Measurements from ENCODE around the gene LITAF. TPM values are rescaled to one million over a fixed set of nuclear protein-coding genes. Genes with fewer than 3 reads are reported as not detected.
"Not testable (repeated sequence)": the region's sequence is repeated elsewhere in the genome, so short reads cannot be mapped to it uniquely, and the experiment has no call there.

LITAF gene
- total and polyA plus RNA-seq, 4 donors = 40.7 to 86.3 (median 59.3) TPM

DNA sequence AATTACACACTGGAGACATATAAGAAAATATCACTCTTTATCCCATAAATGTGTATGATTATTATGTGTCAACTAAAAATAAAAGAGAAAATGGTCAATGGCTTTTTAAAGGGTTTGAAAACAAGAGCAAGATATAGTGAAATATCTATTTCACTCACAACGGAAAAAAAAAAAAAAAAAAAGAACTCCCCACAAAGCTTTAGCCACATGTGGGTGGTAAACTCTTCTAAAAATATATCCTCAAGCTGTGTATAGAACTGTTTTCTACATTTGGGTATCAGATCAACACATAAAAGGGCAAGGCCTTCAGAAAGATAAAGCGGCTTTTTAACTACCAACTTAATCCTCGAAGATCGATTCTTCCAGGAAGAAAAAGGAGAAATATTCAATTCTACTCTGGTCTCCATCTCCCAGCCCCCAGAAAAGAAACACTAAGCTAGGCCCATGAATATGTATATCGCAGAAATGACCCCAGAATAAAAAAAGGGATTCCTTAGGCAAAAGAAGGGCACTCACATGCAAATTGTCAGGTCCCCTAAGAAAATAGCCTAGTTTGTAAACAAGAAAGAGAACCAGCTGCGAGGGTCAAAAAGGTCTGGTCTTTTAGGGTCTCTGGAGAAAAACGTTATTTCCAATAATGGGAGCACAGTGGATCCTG lies 4.4 kb downstream of the LITAF start:
- no peak overlapping the region for H3K27ac ChIP-seq (ENCODE audit: low read depth, low read length)
- no CpG with 5 or more reads among the region's 7 CpGs for WGBS (ENCODE audit: insufficient coverage)
- no peak for DNase-seq (ENCODE audit: low read depth in 4 of 6, low spot score in 6 of 6)

DNA sequence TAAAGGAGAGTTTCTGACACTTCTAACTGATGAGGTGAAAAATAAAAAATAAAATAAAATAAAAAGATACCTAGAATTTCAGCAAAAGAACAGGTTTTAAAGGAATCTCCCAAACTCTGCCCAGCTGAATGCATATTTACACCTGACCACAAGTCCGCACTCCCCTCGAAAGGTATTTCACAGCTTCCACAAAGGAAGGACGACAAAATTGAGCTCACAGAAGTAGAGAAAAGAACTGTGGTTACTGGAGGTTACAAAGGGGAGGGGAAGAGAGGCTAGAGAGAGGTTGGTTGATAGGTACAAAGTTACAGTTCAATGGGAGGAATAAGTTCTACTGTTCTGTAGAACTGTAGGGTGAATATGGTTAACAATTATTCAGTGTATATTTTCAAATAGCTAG lies 5.0 kb downstream of the LITAF start:
- no peaks in the 10 kb centered on the region for H3K9me3 ChIP-seq (ENCODE audit: control insufficient read depth, insufficient read depth, low read length)
- no peaks in the 10 kb centered on the region for H3K36me3 ChIP-seq (ENCODE audit: control insufficient read depth, insufficient read depth, low read length)
- H3K4me3 ChIP-seq (ENCODE audit: low read depth, low read length) = no peak overlapping the region
- peaks cover 9% of the 10 kb centered on the region for H3K4me1 ChIP-seq (ENCODE audit: control insufficient read depth, insufficient read depth, low read length)
- peaks cover 3% of the 10 kb centered on the region for H3K27me3 ChIP-seq (ENCODE audit: control insufficient read depth, insufficient read depth, low read length)
- no peak for DNase-seq (ENCODE audit: low read depth in 4 of 6, low spot score in 6 of 6)
- H3K27ac ChIP-seq (ENCODE audit: low read depth, low read length) = no peak overlapping the region
- WGBS (ENCODE audit: insufficient coverage) = 89% methylated on average over 1 of the region's 3 CpGs

More for the DNA sequence above, 4.4 kb downstream of the LITAF start:
- Histone ChIP-seq H3K27me3 (ENCODE audit: control insufficient read depth, insufficient read depth, low read length) (peaks cover 3% of the 10 kb centered on the region), H3K9me3 (ENCODE audit: control insufficient read depth, insufficient read depth, low read length) (no peaks in the 10 kb centered on the region), H3K4me3 (ENCODE audit: low read depth, low read length) (no peak overlapping the region), H3K36me3 (ENCODE audit: control insufficient read depth, insufficient read depth, low read length) (no peaks in the 10 kb centered on the region), H3K4me1 (ENCODE audit: control insufficient read depth, insufficient read depth, low read length) (peaks cover 13% of the 10 kb centered on the region)

DNA sequence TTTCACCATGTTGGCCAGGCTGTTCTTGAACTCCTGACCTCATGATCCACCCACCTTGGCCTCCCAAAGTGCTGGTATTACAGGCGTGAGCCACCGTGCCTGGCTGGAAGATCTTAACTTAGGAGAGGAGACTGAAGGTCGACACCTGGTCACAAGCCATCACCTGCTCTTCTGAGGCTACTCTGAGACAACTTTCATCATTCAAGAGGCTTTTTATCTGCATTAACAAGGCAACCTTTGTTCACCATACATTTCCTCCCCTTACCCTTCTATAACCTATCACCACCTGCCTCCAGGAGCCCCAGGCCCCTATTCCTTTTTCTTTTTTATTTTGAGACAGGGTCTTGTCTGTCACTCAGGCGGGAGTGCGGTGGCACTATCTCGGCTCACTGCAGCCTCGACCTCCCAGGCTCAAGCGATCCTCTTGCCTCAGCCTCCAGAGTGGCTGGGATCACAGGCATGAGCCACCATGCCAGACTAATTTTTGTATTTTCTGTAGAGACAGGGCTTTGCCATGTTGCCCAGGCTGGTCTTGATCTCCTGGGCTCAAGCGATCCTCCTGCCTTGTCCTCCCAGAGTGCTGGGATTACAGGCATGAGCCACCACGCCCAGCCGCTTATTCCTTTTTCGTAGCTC lies 6.2 kb downstream of the LITAF start:
- no peak for DNase-seq (ENCODE audit: low read depth in 4 of 6, low spot score in 6 of 6)
- Histone ChIP-seq H3K9me3 (ENCODE audit: control insufficient read depth, insufficient read depth, low read length) (no peaks in the 10 kb centered on the region), H3K36me3 (ENCODE audit: control insufficient read depth, insufficient read depth, low read length) (no peaks in the 10 kb centered on the region), H3K4me1 (ENCODE audit: control insufficient read depth, insufficient read depth, low read length) (peaks cover 2% of the 10 kb centered on the region), H3K27me3 (ENCODE audit: control insufficient read depth, insufficient read depth, low read length) (no peaks in the 10 kb centered on the region), H3K27ac (ENCODE audit: low read depth, low read length) (no peak overlapping the region), H3K4me3 (ENCODE audit: low read depth, low read length) (no peak overlapping the region)
- WGBS (ENCODE audit: insufficient coverage) = 99% methylated on average over 8 of the region's 12 CpGs

DNA sequence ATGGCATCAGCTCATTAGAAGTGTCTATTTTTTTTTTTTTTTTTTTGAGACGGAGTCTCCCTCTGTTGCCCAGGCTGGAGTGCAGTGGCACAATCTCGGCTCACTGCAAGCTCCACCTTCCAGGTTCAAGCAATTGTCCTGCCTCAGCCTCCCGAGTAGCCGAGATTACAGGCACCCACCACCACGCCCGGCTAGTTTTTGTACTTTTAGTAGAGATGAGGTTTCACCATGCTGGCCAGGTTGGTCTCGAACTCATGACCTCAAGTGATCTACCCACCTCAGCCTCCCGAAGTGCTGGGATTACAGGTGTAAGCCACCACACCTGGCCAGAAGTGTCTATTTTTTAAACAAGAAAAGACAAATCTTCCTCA lies 9.4 kb downstream of the LITAF start:
- not testable (repeated sequence) for H3K4me1 ChIP-seq (ENCODE audit: control insufficient read depth, insufficient read depth, low read length); H3K9me3 ChIP-seq (ENCODE audit: control insufficient read depth, insufficient read depth, low read length); DNase-seq (ENCODE audit: low read depth in 4 of 6, low spot score in 6 of 6); H3K27ac ChIP-seq (ENCODE audit: low read depth, low read length); H3K4me3 ChIP-seq (ENCODE audit: low read depth, low read length); H3K27me3 ChIP-seq (ENCODE audit: control insufficient read depth, insufficient read depth, low read length); H3K36me3 ChIP-seq (ENCODE audit: control insufficient read depth, insufficient read depth, low read length)
- no CpG with 5 or more reads among the region's 8 CpGs for WGBS (ENCODE audit: insufficient coverage)

DNA sequence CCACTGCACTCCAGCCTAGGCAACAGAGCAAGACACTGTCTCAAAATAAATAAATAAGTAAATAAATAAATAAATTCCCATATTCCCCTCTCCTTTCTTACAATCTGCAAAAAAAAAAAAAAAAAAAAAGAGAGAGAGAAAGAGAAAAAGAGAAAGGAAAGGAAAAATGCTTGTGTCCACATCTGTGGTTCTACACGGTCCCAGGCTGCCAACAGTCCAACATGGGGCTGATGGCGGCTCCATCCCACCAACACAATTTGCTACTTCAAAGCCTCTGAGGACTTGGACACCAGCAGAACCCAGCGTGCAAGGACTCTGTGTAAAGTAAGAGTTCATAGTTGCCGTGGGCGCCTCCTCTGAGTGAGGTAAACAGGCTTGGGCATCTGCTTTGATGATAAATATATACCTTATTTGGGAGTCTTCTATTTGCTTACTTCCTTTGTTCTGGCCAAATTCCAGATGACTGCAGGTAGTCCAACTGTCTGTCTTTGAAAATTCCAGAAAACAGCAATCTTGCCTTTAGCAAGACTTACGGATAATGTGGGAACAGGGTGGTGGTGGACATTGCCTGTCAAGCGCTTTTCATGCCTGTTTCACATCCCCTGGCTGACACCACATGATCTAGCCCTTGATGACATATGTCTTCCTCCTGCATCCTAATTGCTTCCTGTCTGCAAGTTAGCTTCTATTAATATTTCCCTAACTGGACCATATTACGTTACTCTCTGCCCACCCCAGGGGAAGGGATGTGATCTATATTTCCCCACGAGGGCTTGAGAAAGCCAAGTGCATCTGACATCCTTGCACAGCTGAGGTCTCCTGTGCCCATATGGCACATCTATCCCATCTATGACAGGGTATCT lies 10.1 kb downstream of the LITAF start:
- no peak overlapping the region for H3K4me3 ChIP-seq (ENCODE audit: low read depth, low read length)
- 100% methylated on average over 1 of the region's 9 CpGs for WGBS (ENCODE audit: insufficient coverage)
- no peaks in the 10 kb centered on the region for H3K27me3 ChIP-seq (ENCODE audit: control insufficient read depth, insufficient read depth, low read length)
- H3K27ac ChIP-seq (ENCODE audit: low read depth, low read length) = no peak overlapping the region
- no peak for DNase-seq (ENCODE audit: low read depth in 4 of 6, low spot score in 6 of 6)
- no peaks in the 10 kb centered on the region for H3K36me3 ChIP-seq (ENCODE audit: control insufficient read depth, insufficient read depth, low read length)
- peaks cover 8% of the 10 kb centered on the region for H3K4me1 ChIP-seq (ENCODE audit: control insufficient read depth, insufficient read depth, low read length)
- no peaks in the 10 kb centered on the region for H3K9me3 ChIP-seq (ENCODE audit: control insufficient read depth, insufficient read depth, low read length)

DNA sequence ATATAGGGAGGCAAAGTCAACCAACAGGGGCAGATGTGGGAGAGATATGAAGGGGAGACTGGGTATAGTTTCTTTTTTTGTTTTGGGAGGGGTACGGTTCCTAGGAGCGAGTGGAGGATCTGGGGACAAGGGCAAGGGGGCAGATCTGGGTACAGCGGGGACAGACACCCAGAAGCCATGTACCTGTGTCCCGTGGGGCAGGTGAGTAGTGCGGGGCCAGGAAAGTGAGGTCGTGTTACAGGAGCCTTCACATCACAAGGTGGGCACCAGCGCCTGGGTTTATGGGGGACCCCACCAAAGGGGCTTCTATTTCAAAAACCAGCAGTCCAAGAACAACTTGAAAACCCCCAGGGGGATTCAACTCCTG lies 11.5 kb downstream of the LITAF start:
- Histone ChIP-seq H3K36me3 (ENCODE audit: control insufficient read depth, insufficient read depth, low read length) (no peaks in the 10 kb centered on the region), H3K9me3 (ENCODE audit: control insufficient read depth, insufficient read depth, low read length) (no peaks in the 10 kb centered on the region), H3K4me1 (ENCODE audit: control insufficient read depth, insufficient read depth, low read length) (peaks cover 17% of the 10 kb centered on the region), H3K27ac (ENCODE audit: low read depth, low read length) (no peak overlapping the region), H3K4me3 (ENCODE audit: low read depth, low read length) (no peak overlapping the region), H3K27me3 (ENCODE audit: control insufficient read depth, insufficient read depth, low read length) (no peaks in the 10 kb centered on the region)
- WGBS (ENCODE audit: insufficient coverage) = 88% methylated on average over 6 of the region's 7 CpGs
- DNase-seq (ENCODE audit: low read depth in 4 of 6, low spot score in 6 of 6) = no peak

DNA sequence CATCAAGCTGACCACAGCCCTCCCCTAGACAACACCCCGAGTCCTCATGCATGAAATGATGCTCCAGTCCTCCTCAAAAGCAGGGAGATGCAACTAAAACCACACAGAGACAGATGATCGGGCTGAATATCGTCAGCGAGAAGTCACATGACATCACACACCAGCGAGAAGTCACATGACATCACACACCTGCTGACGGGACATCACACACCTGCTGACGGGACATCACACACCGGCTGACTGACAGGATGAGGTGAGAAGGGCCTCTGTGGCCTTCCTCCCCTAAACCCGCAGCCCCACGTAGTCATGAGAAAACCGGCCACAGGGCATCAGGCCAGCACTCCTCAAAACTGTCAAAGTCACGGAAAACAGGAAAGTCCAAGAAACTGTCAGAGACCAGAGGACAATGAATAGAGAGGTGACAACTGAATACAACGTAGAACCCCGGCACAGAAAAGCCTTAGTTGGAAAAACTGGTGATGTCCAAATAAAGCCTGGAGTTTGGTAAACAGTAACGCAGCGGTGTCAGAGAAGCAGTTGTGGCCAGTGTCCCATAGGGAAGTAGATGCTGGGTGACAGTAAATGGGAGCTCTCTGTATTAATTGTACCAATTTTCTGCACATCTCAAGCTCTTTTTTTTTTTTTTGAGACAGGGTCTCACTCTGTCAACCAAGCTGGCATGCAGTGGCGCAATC lies 14.3 kb downstream of the LITAF start:
- H3K4me1 ChIP-seq (ENCODE audit: control insufficient read depth, insufficient read depth, low read length) = peaks cover 17% of the 10 kb centered on the region
- no peak overlapping the region for H3K4me3 ChIP-seq (ENCODE audit: low read depth, low read length)
- no peak for DNase-seq (ENCODE audit: low read depth in 4 of 6, low spot score in 6 of 6)
- H3K36me3 ChIP-seq (ENCODE audit: control insufficient read depth, insufficient read depth, low read length) = no peaks in the 10 kb centered on the region
- H3K27me3 ChIP-seq (ENCODE audit: control insufficient read depth, insufficient read depth, low read length) = no peaks in the 10 kb centered on the region
- no peak overlapping the region for H3K27ac ChIP-seq (ENCODE audit: low read depth, low read length)
- H3K9me3 ChIP-seq (ENCODE audit: control insufficient read depth, insufficient read depth, low read length) = no peaks in the 10 kb centered on the region
- WGBS (ENCODE audit: insufficient coverage) = 59% methylated on average over 11 of the region's 17 CpGs

DNA sequence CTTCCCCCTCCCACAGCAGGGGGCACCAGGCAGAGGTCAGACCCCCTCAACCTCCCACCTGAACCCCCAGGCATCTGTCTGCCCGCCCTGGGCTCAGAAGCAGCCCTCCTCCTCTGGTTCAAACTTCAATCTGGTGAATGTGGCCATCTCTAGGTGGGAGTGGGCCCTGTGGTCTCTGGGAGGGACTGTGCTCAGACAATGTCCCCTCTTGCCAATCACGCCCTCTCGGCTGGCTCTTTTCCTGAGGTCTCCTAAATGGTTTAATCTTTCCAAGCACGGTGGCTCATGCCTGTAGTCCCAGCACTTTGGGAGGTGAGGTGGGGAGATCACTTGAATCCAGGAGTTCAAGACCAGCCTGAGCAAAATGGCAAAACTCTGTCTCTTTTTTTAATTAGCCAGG lies 15.2 kb downstream of the LITAF start:
- H3K4me3 ChIP-seq (ENCODE audit: low read depth, low read length) = no peak overlapping the region
- H3K36me3 ChIP-seq (ENCODE audit: control insufficient read depth, insufficient read depth, low read length) = no peaks in the 10 kb centered on the region
- peaks cover 17% of the 10 kb centered on the region for H3K4me1 ChIP-seq (ENCODE audit: control insufficient read depth, insufficient read depth, low read length)
- no peaks in the 10 kb centered on the region for H3K27me3 ChIP-seq (ENCODE audit: control insufficient read depth, insufficient read depth, low read length)
- no peak overlapping the region for H3K27ac ChIP-seq (ENCODE audit: low read depth, low read length)
- no peaks in the 10 kb centered on the region for H3K9me3 ChIP-seq (ENCODE audit: control insufficient read depth, insufficient read depth, low read length)
- no peak for DNase-seq (ENCODE audit: low read depth in 4 of 6, low spot score in 6 of 6)
- WGBS (ENCODE audit: insufficient coverage) = 57% methylated on average over 3 of the region's 4 CpGs

DNA sequence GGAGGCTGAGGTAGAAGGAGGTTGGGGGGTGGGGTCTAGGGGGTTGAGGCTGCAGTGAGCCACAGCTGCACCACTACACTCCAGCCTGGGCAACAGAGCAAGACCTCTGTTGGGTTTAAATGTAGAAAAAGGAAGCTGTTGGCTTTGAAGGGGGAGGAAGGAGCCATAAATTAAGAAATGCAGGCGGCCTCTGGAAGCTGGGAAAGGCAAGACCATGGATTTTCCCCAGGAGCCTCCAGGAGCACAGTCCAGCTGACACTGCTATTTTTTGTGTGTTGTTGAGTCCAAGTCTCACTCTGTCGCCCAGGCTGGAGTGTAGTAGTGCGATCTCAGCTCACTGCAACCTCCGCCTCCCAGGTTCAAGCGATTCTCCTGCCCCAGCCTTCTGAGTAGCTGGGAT lies 15.9 kb downstream of the LITAF start:
- peaks cover 17% of the 10 kb centered on the region for H3K4me1 ChIP-seq (ENCODE audit: control insufficient read depth, insufficient read depth, low read length)
- WGBS (ENCODE audit: insufficient coverage) = 79% methylated on average over 4 of the region's 5 CpGs
- no peaks in the 10 kb centered on the region for H3K27me3 ChIP-seq (ENCODE audit: control insufficient read depth, insufficient read depth, low read length)
- no peak overlapping the region for H3K4me3 ChIP-seq (ENCODE audit: low read depth, low read length)
- DNase-seq (ENCODE audit: low read depth in 4 of 6, low spot score in 6 of 6) = no peak
- no peak overlapping the region for H3K27ac ChIP-seq (ENCODE audit: low read depth, low read length)
- H3K36me3 ChIP-seq (ENCODE audit: control insufficient read depth, insufficient read depth, low read length) = no peaks in the 10 kb centered on the region
- no peaks in the 10 kb centered on the region for H3K9me3 ChIP-seq (ENCODE audit: control insufficient read depth, insufficient read depth, low read length)

Measured in spinal cord (tissue), 10 donors.